Measurements from ENCODE around the gene PPP1R16B.
"Not testable (repeated sequence)": the region's sequence is repeated elsewhere in the genome, so short reads cannot be mapped to it uniquely, and the experiment has no call there.

The PPP1R16B gene

DNA sequence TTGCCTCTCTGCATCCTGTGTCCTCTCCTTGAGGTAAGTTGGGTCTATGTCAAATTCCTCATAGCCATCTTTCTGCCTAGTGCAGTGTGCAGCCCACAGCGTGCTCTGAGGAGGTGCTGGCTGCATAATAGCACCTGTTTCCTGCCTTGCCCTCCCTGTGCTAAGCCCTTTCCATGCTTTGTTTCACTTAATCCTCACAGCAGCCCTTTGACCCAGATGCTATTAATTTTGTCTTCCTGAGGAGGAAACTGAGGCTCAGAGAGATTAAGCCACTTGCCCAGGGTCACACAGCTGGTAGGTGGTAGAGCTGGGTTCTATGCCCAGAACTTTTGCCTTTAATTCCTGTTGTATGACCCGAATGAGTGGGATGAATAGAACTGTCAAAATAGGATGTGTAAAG, 134.2 kb downstream of the PPP1R16B start:
- no peak for DNase-seq

DNA sequence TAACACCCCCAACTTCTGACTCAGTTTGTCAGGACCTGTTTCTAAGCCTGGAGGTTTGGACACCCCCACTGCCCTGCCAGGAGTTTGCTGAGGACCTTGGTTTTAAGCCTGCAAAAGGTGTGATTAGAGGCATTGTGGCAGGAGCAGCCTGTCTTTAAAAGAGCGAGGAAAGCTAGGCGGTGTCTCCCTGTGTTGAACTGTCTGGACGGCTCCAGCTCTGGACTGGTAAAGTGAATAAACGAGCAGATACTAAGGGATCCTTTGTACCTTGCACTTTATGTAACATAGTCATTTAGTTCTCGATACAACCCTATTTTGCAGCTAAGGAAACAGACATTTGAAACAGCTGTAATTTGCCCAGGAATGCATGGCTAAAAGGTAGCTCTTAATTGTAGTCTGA, 135.1 kb downstream of the PPP1R16B start:
- no peak for DNase-seq

DNA sequence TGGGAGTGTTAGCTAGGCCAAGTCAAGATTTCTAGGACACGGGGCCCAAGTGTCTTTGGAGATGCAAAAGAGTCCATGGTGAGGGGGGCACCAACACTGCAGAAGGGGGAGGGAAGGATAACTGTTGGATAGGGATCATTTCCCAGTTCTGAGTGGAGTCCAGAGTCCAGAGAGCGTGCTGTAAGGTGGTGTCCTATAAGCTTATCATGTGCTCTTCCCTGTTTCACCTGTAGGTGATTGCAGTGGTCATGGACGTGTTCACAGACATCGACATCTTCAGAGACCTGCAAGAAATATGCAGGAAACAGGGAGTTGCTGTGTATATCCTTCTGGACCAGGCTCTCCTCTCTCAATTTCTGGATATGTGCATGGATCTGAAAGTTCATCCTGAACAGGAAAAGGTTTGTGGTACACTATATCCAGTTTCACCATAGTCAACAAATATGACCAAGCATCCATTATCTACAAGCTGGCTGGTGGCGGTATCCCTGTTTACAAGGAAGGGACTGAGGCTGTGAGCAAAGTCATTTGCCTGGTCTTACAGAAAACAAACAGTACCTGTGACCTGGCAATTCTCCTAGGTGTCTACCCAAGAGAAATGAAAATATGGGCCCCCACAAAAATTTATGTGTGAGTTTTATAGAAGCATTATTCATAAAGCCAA, 136.4 kb downstream of the PPP1R16B start:
- no peak for DNase-seq

DNA sequence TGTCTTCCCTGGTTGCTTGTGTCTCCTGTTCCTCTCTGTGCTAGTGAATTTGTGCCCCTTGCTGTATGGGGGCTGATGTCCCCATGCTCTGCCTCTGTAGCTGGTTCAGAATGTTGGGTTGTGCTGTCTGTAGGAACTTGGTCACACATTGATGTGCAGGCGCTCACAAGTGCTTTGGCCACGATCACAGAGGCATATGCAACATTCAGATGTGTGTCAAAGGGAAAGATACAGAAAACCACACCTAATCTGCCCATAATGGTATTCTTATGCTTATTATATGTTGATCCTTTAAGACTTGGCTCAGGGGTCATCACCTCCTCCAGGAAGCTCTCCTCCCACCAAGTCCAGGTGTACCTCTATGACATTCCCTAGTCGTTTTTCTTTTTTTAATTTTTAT, 139.5 kb downstream of the PPP1R16B start:
- DNase-seq = no peak

DNA sequence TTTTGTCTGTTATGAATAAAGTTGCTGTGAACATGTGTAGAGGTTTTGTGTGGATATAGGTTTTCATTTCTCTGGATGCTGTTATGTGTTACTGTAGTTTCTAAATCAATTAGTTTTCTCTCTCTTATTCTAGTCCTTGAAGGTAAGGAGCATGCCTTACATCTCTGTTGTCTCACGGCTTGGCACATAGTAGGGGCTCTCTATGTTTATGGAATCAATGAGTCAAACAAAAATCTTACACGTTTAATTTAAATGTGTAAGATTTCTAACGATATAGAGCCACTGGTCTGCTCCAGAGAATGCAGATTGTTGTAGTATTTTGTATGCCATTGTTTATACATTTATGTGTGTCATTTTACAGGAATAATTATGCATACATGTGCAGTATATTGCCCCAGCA, 141.3 kb downstream of the PPP1R16B start:
- DNase-seq = no peak

DNA sequence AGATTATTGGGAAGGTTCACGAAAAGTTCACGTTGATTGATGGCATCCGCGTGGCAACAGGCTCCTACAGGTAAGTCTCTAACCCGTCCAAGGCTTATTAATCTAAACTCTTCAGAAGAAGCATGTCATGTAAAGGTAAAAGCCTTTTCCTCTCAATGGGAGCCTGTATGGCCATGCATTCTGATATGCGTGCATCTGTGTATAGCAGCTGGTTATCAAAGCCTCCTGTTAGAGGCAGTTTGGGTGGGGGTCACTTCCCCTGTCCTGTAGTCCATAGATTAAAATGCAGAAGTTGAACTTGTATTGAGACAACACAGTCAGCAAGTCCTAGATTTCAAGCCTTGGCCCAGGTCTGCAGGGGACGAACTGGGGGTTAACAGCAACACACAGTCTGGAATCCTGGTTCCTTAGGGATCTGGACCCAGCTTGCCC, 142.4 kb downstream of the PPP1R16B start:
- DNase-seq = no peak

DNA sequence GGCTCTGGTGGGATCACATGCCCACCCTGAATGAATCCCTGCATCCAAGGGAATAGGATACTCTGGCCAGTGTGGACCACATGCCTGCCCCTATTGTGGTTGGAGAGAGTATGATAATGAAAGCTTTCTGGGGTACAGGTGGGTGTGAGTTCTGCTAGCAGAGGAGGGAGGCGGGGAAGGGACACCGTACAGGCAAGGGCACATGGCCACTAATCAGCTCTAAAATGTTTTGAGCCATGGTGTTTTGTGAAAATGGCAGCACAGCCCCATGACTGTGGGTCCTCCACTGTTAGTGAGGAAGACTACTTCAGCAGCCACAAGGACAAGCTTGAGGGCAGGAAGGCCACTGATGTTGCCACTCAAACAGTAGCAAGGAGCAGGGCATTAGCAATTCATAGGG, 144.8 kb downstream of the PPP1R16B start:
- no peak for DNase-seq

DNA sequence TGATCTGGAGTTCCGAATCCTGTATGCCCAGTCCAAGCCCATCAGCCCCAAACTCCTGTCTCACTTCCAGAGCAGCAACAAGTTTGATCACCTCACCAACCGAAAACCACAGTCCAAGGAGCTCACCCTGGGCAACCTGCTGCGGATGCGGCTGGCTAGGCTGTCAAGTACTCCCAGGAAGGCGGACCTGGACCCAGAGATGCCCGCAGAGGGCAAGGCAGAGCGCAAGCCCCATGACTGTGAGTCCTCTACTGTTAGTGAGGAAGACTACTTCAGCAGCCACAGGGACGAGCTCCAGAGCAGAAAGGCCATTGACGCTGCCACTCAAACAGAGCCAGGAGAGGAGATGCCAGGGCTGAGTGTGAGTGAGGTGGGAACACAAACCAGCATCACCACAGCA, 146.1 kb downstream of the PPP1R16B start:
- DNase-seq = no peak

DNA sequence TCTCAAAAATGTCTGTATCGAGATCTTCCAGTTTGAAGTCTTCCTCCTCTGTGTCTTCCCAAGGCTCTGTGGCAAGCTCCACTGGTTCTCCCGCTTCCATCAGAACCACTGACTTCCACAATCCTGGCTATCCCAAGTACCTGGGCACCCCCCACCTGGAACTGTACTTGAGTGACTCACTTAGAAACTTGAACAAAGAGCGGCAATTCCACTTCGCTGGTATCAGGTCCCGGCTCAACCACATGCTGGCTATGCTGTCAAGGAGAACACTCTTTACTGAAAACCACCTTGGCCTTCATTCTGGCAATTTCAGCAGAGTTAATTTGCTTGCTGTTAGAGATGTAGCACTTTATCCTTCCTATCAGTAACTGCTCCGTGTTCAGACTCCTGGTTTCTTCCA, 146.7 kb downstream of the PPP1R16B start:
- DNase-seq = no peak

DNA sequence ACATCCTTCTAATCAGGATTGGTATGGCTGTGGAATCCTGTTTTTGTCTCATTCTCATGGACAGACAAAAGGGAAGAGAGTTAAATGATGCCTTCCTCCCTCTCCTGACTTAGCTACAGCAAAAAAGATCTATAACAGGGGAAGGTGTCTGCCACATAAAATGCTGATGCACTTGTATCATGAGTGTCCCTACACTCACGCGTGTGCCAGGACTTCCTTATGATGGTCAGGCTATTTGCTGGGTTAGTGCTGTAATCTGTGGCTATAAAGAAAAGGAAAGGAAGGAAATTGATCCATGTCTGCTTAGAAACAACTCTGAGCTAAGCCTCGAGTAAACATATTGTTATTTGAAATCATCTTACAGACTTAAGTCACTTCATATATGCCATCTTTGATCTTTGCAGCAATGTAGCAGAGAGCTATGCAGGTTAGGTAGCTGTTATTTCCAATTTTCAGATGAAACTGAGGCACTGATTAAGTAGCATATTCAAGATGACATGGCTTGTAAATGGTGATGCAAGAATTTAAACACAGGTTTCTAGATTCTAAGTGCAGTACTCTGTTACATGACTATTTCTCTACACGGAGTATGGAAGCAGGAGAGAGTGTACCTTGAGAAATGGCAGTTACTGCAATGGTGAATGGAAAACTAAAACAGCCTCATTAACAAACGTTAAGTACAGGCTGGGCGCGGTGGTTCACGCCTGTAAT, 148.3 kb downstream of the PPP1R16B start:
- no peak for DNase-seq

DNA sequence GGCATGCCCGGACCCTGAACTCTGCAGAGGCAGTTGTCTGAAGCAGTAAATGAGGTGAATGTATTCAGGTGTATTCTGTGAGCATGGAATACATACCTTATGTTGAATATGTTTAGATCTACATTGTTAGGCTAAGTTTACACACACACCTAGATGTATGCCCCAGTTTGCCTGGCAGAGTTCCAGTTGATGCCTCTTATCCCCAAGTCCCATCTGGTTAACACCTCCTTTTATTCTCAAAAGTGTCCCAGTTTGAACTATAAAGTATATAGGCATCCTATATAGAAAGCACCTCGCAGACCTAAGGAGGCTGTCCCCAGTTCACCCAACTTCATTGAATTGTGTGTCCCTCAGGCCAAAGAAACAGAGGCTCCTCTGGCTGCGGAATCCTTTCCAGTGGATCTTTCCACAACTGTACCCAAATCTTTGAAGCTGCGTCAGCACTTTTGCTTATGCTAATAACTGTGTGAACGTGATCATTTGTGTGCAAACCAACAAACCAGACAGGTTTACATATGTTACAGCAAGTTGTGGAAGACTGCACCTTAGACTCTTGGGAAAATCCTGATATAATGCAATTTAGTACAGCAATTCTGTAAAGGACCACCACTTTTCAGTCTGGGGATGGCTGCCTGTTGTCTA, 151.9 kb downstream of the PPP1R16B start:
- peak; percentile 26 for DNase-seq

DNA sequence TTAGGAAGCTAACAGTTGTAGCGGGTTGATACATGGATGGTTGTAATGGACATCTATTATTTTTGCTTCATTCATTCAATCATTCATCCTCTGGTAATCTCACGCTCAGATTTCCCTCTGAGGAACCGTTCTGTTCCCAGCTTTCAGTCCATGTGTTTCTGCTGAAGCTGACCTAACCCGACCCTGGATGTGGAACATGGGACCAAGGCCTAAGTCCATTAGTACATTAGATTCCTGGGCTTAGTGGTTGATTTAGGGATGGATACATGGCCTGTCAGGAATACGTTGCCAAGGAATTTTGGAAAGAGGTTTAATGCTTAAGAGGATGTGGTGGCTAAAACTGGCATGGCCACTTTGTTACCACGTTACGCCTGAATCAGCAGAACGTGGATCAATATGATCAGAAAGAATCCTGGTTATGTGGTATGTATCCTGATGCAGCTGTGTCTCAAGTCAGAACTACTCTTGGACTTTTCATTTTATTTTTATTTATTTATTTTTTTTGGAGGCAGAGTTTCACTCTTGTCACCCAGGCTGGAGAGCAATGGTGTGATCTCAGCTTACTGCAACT, 152.5 kb downstream of the PPP1R16B start:
- DNase-seq = no peak

DNA sequence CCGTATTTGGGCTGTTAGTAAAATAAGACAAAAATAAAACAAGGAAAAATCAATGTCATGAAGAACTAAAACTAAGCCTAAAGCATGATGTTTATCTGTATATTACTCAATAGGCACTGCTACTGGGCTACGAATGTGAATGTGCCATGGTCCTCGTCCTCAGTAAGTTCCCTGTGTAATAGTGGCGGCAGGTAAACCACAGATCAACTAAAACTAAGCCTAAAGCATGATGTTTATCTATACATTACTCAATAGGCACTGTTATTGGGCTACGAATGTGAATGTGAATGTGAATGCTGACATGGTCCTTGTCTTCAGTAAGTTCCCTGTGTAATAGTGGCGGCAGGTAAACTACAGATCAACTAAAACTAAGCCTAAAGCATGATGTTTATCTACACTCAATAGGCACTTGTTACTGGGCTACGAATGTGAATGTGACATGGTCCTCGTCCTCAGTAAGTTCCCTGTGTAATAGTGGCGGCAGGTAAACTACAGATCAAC, 154.7 kb downstream of the PPP1R16B start:
- DNase-seq = not testable (repeated sequence)

DNA sequence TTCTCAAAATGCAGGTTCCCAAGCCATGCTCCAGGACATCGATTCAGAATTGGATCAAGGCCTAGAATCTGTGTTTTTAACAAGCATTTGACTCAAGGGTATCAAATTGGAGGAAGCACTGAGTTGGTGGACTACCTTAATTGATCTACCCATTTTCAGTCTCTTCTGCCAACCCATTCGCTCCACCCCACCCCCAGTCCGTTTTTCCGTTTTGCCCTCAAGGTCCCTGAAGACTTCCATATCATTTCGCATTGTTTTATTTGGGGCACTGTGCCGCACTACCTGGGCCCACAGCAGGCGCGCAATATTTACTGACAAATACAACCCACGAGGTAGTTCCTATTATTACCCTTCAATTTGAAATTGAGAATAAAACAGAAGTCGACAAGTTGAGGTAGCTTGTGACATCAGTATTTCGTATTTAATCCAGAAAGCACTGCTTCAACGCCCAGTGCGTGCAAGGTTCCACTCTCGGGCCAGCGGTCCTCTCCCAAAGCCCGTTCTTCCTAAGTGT, 156.1 kb downstream of the PPP1R16B start:
- DNase-seq = no peak

DNA sequence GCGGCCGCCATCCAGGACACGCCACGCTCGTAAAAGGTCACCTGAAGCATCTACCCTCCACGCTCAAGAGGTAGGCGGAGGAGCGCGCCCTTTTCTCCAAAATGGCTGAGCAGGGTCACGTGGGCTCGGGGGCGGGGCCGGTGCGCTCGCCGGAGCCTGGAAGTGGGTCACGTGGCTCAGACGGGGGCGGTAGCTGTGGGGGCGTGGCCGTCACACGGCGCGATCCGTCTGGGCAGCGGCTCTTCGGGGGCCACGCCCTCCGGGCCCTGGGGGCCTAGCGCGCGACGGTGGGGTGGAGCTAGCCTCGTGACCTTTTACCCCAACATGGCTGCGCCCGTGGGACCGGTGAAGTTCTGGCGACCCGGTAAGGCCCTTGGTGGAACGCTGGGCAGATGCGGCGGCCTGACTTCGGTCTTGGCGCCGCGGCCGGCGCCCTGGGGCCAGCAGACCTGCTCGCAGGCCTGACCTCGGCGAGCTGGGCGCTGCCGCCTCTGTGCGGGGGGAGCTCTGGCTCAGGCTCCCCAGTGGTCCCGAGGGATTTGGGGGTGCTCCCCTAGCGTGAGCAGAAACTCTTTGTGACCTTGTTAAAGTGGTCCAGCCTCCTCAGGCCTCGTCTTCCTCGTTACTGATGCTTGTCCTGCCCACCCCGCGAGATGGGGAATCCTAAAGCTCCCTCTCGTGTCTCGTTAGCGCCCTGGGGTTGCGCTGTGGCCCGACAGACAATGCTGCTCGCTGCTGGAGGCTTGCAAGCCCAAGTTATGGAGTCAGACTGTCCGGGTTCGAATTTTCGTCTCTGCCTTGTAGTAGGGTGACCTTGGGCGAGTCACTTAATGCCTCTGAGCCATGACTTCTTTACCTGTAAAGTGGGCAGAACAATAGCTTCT, 156.8 kb downstream of the PPP1R16B start, which contains the start of gene DHX35:
Gene DHX35 (plus strand): TSS at position 301 of the 884 bp plus-strand sequence. CDS start 24 bp downstream, at position 325.
- DNase-seq = peak; percentile 91

DNA sequence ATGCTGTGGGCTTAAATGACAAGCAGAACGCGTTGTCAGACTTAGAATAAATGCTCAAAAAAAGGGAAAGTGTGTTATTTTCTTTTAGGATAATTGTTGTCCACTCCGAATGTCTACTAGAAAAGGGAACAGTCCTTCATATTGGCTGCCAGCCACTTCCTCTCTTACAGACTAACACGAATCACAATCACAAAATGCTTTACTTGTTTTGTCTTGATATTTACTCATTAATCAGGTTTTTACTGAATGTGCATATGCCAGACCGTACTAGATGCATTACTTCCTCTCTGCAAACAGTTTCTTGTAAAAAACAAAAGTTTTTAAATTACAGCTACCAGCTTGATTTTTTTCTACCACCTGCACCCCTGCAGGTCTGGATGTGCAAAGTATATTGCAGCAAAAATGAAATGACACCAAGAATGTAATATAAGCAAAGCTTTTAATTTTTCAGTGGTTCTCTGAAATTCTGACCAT, 157.5 kb downstream of the PPP1R16B start:
- no peak for DNase-seq

DNA sequence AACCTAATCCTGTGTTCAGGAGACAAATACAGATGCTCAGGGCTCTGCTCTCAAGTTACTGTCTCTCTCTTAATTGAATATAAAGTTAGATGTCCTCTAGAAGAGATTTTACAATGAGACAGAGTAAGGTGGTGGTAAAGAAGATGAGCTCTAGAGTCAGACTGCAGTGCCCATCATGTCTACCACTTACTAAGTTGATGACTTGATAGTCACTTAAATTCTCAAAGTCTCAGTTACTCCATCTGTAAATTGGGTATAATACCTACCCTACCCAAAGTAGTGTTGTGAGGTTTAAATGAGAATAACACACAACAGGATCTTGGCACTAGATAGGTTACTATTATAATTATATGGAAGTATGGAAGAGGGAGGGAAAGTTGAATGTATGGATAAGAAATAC, 158.2 kb downstream of the PPP1R16B start:
- no peak for DNase-seq

DNA sequence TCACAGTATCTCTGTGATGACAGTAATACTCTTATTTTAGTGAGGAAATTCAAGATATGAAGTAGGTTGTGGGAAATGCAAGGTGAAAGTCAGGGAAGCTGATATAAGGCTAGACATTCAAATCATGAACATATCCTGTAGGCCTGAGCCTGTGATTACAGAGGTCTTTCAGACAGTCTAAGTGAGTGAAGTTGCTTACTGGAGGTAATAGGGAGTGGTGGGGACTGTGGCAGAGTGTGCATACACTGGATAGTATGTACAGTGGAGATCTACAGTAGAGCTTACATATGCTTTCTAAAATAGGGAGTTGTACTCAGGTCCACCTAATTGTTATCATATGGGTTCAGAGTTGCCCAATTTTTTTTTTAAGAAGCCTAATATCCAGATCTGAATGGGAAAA, 159.8 kb downstream of the PPP1R16B start:
- no peak for DNase-seq

DNA sequence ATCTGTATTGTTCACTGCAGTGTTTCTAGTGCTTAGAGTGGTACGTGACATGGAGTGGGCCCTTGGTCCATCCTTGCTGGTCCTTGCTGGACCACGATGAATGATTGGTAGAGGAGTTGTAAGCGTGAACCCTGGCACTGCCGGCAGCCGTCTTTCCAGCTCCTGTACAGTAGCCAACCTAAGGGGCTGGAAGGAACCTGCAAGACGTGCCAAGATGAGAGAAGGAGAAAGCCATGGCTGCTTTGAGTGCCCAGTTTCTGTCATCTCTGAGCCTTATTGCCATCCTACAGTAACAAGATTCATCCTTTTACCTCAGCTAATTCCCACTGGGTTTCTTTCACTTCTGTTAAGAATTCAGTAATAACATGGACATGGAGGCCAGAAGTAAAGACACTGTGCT, 162.6 kb downstream of the PPP1R16B start:
- DNase-seq = no peak

DNA sequence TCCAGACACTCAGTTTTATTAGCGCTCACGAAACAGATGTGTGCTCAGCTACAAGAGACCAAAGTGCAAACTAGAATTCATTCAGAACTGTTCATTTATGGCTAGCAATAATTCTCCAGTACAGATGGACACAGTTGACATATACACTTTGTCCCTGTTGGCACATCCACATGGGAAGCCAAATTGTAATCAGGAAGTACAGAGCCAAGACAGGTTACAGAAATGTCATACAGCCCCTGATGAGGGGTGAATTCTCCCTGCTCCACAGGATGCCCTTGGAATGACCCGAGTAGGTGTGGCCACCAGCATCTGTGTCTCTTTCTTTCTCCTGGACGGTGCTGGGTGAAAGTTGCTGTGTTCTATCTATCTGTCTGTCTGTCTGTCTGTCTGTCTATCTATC, 164.2 kb downstream of the PPP1R16B start:
- no peak for DNase-seq

DNA sequence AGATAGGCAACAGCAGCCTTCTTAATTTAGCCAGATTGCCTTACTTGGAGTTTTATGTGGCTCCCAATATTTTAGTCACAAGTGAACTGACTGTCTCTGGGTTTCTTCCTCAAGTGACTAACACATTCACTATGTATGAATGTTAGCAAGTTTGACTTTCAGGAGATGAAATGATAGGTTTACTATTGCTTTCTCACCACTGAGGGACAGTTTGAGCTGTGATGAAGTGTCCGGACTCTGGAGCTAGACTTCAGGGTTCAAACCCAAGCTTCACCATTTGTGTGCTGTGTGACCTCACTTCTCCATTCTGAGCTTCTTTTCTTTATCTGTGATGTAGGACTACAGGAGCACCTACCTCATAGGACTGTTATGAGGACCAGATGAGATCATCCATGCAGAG, 164.8 kb downstream of the PPP1R16B start:
- no peak for DNase-seq

Measured in NCI-H524 treated with DMSO at 0.1 percent for 48 hours (cell line).